Spleen (tissue), 11 donors: ENCODE results near the gene CYP2D6. TPM values are rescaled to one million over a fixed set of nuclear protein-coding genes. Genes with fewer than 3 reads are reported as not detected.

Experiments used
- DNase-seq: peaks from one replicate; pipeline ENCODE4 v3.0.0-alpha.2; 2020
- H3K27ac ChIP-seq, 8 donors: fragments of 200-600 bp; sonication (generic) in 7 of 8; 1 replicate in 4 of 8; 2 replicates in 4 of 8; pipeline versions ENCODE4 v1.5.0 to v1.8.0; 2016 to 2021; ENCODE audit warnings: inconsistent platforms in 4 of 8, mild to moderate bottlenecking in 4 of 8, moderate library complexity in 1 of 8
- H3K27me3 ChIP-seq, 7 donors: fragments of 200-600 bp; sonication (generic) in 6 of 7; replicated peaks in 1 of 7; 1 replicate in 4 of 7; 2 replicates in 3 of 7; pipeline versions ENCODE4 v1.5.0 to v1.8.0; 2016 to 2021; ENCODE audit warnings: inconsistent platforms in 3 of 7, mild to moderate bottlenecking in 1 of 7
- H3K36me3 ChIP-seq, 6 donors: fragments of 200-600 bp; sonication (generic) in 5 of 6; 1 replicate in 4 of 6; 2 replicates in 2 of 6; pipeline versions ENCODE4 v1.5.0 to v1.8.0; 2016 to 2021; ENCODE audit warnings: inconsistent platforms in 2 of 6
- H3K4me1 ChIP-seq, 6 donors: fragments of 200-600 bp; sonication (generic) in 5 of 6; 1 replicate in 3 of 6; 2 replicates in 3 of 6; pipeline versions ENCODE4 v1.5.0 to v1.8.0; 2016 to 2021; ENCODE audit warnings: inconsistent platforms in 3 of 6
- H3K4me3 ChIP-seq, 8 donors: fragments of 200-600 bp; sonication (generic) in 7 of 8; 1 replicate in 4 of 8; 2 replicates in 4 of 8; pipeline versions ENCODE4 v1.5.0 to v1.8.0; 2016 to 2021; ENCODE audit warnings: inconsistent platforms in 4 of 8, mild to moderate bottlenecking in 4 of 8, moderate library complexity in 2 of 8
- H3K9me3 ChIP-seq, 8 donors: fragments of 200-600 bp; sonication (generic) in 7 of 8; 1 replicate in 4 of 8; 2 replicates in 4 of 8; pipeline versions ENCODE4 v1.5.0 to v1.8.0; 2016 to 2021; ENCODE audit warnings: inconsistent platforms in 4 of 8
- POLR2A ChIP-seq, 3 donors: fragments of 450-650 bp; IDR thresholded peaks; one replicate each; pipeline ENCODE4 v1.5.1; 2017; ENCODE audit warnings: antibody characterized with exemption in 3 of 3, mild to moderate bottlenecking in 1 of 3
- POLR2AphosphoS5 ChIP-seq, 3 donors: sonication (generic); formaldehyde crosslinking; IDR thresholded peaks; one replicate each; pipeline ENCODE4 v1.5.1; 2017; ENCODE audit warnings: antibody characterized with exemption in 3 of 3
- WGBS, 5 donors: extraction: QIAGEN DNeasy Blood & Tissue Kit in 3 of 5; methylation state at CpG; one replicate each; pipeline versions ENCODE4 v1.1.5 to v1.1.7; 2013 to 2018; 5-methylcytosine and 5-hydroxymethylcytosine counted together
- intact Hi-C: fragments of 100-400 bp; cut with DNase I; formaldehyde crosslinking; loops from one replicate; pipeline ENCODE4 v1.15.0; 2023; ENCODE audit warnings: low total_unique reads
- polyA plus RNA-seq, 3 donors: library from polyadenylated mRNA; stranded (reverse); fragments of 200-250 nt; gene quantifications; one replicate each; pipeline ENCODE4 v1.2.1, GENCODE V29; 2013
- total RNA-seq, 7 donors: library from RNA; depleted of rRNA in 3 of 7; stranded (reverse); fragments of >200 nt in 3 of 7; fragmentation: NEBNext Ultra II Directional in 4 of 7; extraction: Animal tissue kit (Norgen Biotek cat#: 25700) in 4 of 7; gene quantifications; one replicate each; pipeline versions ENCODE4 v1.1.0 to v1.2.1, GENCODE V29; 2016 to 2021
- TF ChIP-seq, protein P1 (sequence below), 11 experiments: fragments of 200-600 bp in 7 of 11; fragments of 450-650 bp in 4 of 11; sonication (generic) in 4 of 11; IDR thresholded peaks in 8 of 11; conservative IDR thresholded peaks in 3 of 11; 1 replicate in 7 of 11; 2 replicates in 4 of 11; pipeline versions ENCODE4 v1.4.0 to v1.8.0; 2016 to 2021; ENCODE audit warnings: antibody characterized with exemption in 11 of 11, inconsistent platforms in 4 of 11, mild to moderate bottlenecking in 1 of 11
- donor health status: healthy with polysubstance abuse.
- donor health status: DM: no; HTN: no; CAD: no; lungs with moderate emphysema.
- donor health status: DM: no; HTN: no; CAD: no.
- donor health status: Bipolar disorder and iron deficiency.
- donor health status: healthy.
- donor health status: DM: no; HTN: no; CAD: no.
- donor health status: DM: yes; HTN: yes; CAD: no.

Gene CYP2D6
- total and polyA plus RNA-seq, 10 donors: 1.2 to 3.6 (median 2.4) TPM

DNA sequence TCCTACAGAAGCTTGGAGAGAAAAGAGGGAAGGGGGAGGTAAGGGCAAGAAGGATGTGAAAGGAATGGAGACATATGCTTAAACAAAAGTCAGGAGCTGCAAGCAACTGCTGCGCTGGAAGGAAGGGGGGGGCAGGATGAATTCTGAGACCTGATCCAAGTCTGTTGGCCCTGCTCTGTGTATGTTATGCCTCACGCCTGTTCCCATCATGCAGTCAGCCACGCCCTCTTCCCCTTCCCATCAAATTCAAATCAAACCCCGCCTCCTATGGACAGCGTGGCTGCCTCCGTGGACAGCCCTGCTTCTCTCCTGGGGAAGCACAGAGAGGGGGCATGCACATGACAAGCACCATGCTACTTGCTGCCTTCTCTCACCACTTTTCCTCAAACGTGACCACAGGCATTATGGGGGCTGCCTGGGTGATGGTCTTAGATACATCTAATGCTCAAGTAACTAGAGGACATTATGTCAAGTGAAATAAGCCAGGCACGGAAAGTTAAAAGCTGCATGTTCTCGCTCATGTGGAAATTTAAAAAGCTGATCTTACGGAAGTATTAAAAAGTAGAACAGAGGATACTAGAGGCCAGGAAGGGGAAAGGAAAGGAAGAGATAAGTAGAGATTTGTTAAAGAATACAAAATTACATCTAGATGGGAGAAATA is 45.8 kb upstream of the CYP2D6 start:
- Histone ChIP-seq H3K4me3 (no peak overlapping the region), H3K27me3 (no peaks in the 10 kb centered on the region), H3K4me1 (peaks cover 7 to 67% (median 39%) of the 10 kb centered on the region in 6 donors), H3K36me3 (peaks cover 0 to 67% (median 3%) of the 10 kb centered on the region in 6 donors), H3K27ac (no peak overlapping the region), H3K9me3 (no peaks in the 10 kb centered on the region)
- TF ChIP-seq POLR2A (IDR thresholded peaks at IDR 0.05): no peak
- WGBS, 5 donors: 86 to 91% (median 87%) methylated on average over 10 of the region's 10 CpGs
- DNase-seq: no peak
- intact Hi-C loops: no loop called here

DNA sequence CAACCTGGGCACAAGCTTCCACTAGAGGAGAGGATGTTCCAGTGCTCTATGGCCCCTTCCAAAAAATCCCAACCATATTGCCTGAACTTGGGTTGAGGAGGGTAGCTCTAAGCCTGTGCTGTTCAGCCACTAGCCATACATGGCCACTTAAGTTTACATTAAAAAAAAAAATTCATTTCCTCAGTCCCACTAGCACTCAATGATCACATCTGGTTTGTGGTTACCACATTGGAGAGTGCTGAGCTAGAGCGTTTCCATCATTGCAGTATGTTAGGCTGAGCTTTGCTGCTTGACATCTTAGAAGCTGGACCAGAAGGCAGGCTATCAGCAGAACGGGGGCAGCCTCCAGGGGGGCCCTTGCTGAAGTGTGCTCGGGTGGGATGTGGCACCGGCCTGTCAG is 43.5 kb upstream of the CYP2D6 start:
- no peak for TF ChIP-seq POLR2AphosphoS5 (IDR thresholded peaks at IDR 0.05)
- TF ChIP-seq POLR2A (IDR thresholded peaks at IDR 0.05): no peak
- TF ChIP-seq, protein P1, sequence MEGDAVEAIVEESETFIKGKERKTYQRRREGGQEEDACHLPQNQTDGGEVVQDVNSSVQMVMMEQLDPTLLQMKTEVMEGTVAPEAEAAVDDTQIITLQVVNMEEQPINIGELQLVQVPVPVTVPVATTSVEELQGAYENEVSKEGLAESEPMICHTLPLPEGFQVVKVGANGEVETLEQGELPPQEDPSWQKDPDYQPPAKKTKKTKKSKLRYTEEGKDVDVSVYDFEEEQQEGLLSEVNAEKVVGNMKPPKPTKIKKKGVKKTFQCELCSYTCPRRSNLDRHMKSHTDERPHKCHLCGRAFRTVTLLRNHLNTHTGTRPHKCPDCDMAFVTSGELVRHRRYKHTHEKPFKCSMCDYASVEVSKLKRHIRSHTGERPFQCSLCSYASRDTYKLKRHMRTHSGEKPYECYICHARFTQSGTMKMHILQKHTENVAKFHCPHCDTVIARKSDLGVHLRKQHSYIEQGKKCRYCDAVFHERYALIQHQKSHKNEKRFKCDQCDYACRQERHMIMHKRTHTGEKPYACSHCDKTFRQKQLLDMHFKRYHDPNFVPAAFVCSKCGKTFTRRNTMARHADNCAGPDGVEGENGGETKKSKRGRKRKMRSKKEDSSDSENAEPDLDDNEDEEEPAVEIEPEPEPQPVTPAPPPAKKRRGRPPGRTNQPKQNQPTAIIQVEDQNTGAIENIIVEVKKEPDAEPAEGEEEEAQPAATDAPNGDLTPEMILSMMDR (IDR thresholded peaks at IDR 0.05 in 8 of 11, conservative IDR thresholded peaks at IDR 0.05 in 3 of 11): no peak
- H3K4me3 ChIP-seq: no peak overlapping the region
- H3K4me1 ChIP-seq: peaks cover 8 to 57% (median 28%) of the 10 kb centered on the region in 6 donors
- intact Hi-C loops: no loop called here
- H3K27me3 ChIP-seq: no peaks in the 10 kb centered on the region
- no peak for DNase-seq
- peak overlapping the region in 4 of 8 donors; percentile 3 to 46 (median 22) for H3K27ac ChIP-seq
- peaks cover 0 to 76% (median 10%) of the 10 kb centered on the region in 6 donors for H3K36me3 ChIP-seq
- 43 to 72% (median 62%) methylated on average over 3 to 4 of the region's 4 CpGs for WGBS, 5 donors
- no peaks in the 10 kb centered on the region for H3K9me3 ChIP-seq

DNA sequence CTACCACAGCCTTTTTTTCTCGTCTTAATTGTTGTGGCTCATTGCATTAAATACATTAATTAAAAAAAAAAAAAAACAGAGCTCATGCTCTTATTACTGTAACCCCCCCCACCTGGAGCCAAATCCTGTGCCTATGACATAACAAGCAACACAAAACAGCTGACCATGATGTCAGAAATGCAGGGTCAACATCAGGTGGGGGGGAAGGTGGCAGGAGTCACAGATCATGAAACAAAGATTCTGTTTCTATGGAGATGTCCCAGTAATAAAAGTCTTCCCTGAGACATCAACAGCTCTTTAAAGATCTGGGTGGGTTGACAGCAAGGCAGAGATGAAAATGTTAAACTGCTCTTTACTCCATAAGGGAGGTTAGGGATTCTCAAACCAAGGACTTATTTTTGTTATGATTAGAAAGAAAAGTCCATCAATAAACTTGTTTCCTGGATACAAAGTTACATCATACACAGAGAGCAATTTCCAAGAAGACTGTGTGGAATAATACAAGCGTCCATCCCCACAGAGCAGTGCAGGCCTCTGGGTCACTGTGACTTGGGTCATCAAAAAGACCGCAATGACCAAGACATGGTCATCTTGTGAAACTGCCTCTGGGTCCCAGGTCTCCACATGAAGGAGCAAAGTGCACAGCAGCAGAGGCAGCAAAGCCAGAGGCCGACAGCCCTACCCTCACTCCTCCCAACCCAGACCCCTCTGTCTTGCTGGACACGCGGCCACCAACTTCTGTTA is 42.7 kb upstream of the CYP2D6 start:
- no peak for DNase-seq
- 85 to 94% (median 89%) methylated on average over 6 of the region's 6 CpGs for WGBS, 5 donors
- H3K36me3 ChIP-seq: peaks cover 0 to 76% (median 12%) of the 10 kb centered on the region in 6 donors
- TF ChIP-seq, protein P1 (IDR thresholded peaks at IDR 0.05 in 8 of 11, conservative IDR thresholded peaks at IDR 0.05 in 3 of 11): no peak
- TF ChIP-seq POLR2AphosphoS5 (IDR thresholded peaks at IDR 0.05): no peak
- no peak for TF ChIP-seq POLR2A (IDR thresholded peaks at IDR 0.05)
- no peaks in the 10 kb centered on the region for H3K9me3 ChIP-seq
- no peaks in the 10 kb centered on the region for H3K27me3 ChIP-seq
- H3K4me1 ChIP-seq: peaks cover 8 to 58% (median 28%) of the 10 kb centered on the region in 6 donors
- intact Hi-C loops: no loop called here
- H3K4me3 ChIP-seq: no peak overlapping the region
- peak overlapping the region in 4 of 8 donors; percentile 3 to 46 (median 40) for H3K27ac ChIP-seq

DNA sequence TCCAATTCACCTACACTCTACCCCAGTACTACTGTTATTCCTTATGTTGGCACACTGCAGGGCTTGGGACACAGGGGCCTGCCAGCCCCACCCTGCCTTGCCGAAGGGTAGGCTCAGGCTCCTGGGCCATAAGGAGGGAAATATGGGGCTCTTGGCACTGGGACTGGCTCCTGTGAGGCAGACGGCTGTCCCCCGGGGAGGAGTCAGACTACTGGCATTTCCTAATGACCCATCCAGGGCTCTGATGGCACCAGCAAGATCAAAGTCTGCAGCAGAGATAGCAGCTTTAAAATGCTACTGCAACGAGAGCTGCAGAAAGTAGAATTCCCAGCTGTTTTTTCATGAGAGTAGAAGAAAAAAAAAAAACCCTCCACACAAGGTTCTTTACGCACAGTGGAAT is 42.2 kb upstream of the CYP2D6 start:
- TF ChIP-seq POLR2A (IDR thresholded peaks at IDR 0.05): no peak
- no peak for TF ChIP-seq POLR2AphosphoS5 (IDR thresholded peaks at IDR 0.05)
- TF ChIP-seq, protein P1 (IDR thresholded peaks at IDR 0.05 in 8 of 11, conservative IDR thresholded peaks at IDR 0.05 in 3 of 11): no peak
- intact Hi-C loops: no loop called here
- WGBS, 5 donors: 64 to 91% (median 73%) methylated on average over 4 to 5 of the region's 5 CpGs

More for the DNA sequence above, 42.2 kb upstream of the CYP2D6 start:
- H3K4me1 ChIP-seq: peaks cover 8 to 55% (median 28%) of the 10 kb centered on the region in 6 donors
- H3K4me3 ChIP-seq: no peak overlapping the region
- no peak for DNase-seq
- H3K27me3 ChIP-seq: no peaks in the 10 kb centered on the region
- H3K27ac ChIP-seq: peak overlapping the region in 4 of 8 donors; percentile 40 to 63 (median 41)
- H3K9me3 ChIP-seq: no peaks in the 10 kb centered on the region
- peaks cover 0 to 76% (median 15%) of the 10 kb centered on the region in 6 donors for H3K36me3 ChIP-seq
